ENCODE measurements around the gene ALPK3. TPM values are rescaled to one million over a fixed set of nuclear protein-coding genes. Genes with fewer than 3 reads are reported as not detected.

ALPK3 gene
- total and polyA plus RNA-seq, 10 of the 15 experiments (the other 5 are each of a cell fraction or from before 2014, with no cell fraction given): under 0.01 to 0.05 (median 0.02) TPM; not detected in 6

DNA sequence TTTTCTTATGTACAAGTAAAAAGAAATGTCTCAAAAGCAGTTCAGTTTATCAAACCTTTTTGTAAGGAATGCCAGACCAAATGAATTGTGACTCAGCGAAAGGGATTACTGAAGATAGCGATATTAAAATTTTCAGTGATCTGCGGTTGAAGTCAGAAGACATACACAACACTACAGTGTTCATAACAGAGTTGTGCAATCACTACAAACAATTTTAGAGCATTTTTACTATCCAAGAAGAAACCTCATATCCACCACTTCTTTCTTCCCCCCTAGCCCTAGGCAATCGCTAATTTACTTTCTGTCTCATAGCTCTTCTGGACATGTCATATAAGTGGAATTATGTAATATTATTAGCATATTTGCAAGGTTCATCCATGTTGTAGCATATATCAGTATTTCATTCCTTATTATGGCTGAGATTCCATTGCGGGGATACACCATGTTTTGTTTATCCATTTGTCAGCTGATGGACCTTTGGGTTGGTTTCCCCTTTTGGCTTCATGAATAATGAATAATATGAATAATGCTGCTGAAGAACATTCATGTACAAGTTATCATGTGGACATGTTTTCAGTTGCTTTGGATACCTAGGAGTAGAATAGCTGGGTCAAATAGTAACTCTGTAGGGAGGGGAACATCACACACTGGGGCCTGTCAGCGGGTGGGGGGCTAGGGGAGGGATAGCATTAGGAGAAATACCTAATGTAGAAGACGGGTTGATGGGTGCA lies 23.6 kb upstream of the ALPK3 start:
- H3K4me2 ChIP-seq (ENCODE audit: control insufficient read depth, insufficient read depth): no peak overlapping the region
- ChIA-PET RAD21 (ENCODE audit: unreplicated experiment) (no interaction called here), POLR2A (no interaction called here), CTCF (no interaction called here), SMC1A (ENCODE audit: uncharacterized antibody, unreplicated experiment) (interaction anchor here (0.9 kb wide), 1 partner anchor 121 kb away, joined by 3 read pairs; no protein-coding TSS in a partner anchor)
- WGBS (ENCODE audit: insufficient coverage, insufficient replicate concordance, low lambda C conversion rate, missing lambda C conversion rate): 84% methylated on average over 7 of the region's 7 CpGs
- no peak for DNase-seq (ENCODE audit: low read depth, low spot score)
- TF ChIP-seq CREB1 (IDR thresholded peaks at IDR 0.05; ENCODE audit: low read depth): no peak
- TF ChIP-seq HDGF (IDR thresholded peaks at IDR 0.05): no peak
- TF ChIP-seq CEBPB (IDR thresholded peaks at IDR 0.05; ENCODE audit: borderline replicate concordance in 1 of 2, low read depth in 2 of 2, low read length in 2 of 2): no peak
- TF ChIP-seq LARP7 (IDR thresholded peaks at IDR 0.05): no peak
- TF ChIP-seq RCOR1 (conservative IDR thresholded peaks at IDR 0.05; ENCODE audit: low read depth, low read length): no peak
- intact Hi-C loops (cut with micrococcal nuclease; ENCODE audit: unreplicated experiment) (no loop called here), in situ Hi-C loops (cut with MboI) (no loop called here)
- FAIRE-seq: peak; percentile 35
- no peaks in the 10 kb centered on the region; the same call in 1 of the 2 replicates for H4K20me1 ChIP-seq (ENCODE audit: control insufficient read depth, insufficient read depth)
- peaks cover 15 to 18% of the 10 kb centered on the region in 2 experiments for H3K36me3 ChIP-seq (ENCODE audit: control insufficient read depth in 2 of 2, insufficient read depth in 2 of 2, low read length in 1 of 2)
- H3K4me1 ChIP-seq (ENCODE audit: control insufficient read depth, insufficient read depth, low read length): peaks cover 4% of the 10 kb centered on the region
- H3K9me3 ChIP-seq (replicated peaks; ENCODE audit: control insufficient read depth, insufficient read depth, low read length): no peaks in the 10 kb centered on the region
- no peak overlapping the region for H2AFZ ChIP-seq (ENCODE audit: control insufficient read depth, low read depth, low read length)
- H3K27me3 ChIP-seq (replicated peaks in 1 of 2; ENCODE audit: control insufficient read depth in 2 of 2, insufficient read depth in 2 of 2, low read length in 1 of 2): no peaks in the 10 kb centered on the region
- H3K9ac ChIP-seq (ENCODE audit: control insufficient read depth, insufficient read depth, low read length): no peak overlapping the region
- ATAC-seq: no peak
- peaks cover 6% of the 10 kb centered on the region for H3K79me2 ChIP-seq (ENCODE audit: control insufficient read depth, insufficient read depth, low read length)
- no peak overlapping the region for H3K27ac ChIP-seq (ENCODE audit: control insufficient read depth, insufficient read depth)
- H3K4me3 ChIP-seq: no peak overlapping the region
- no TSS peak for BruUV-seq (replicated peaks)

DNA sequence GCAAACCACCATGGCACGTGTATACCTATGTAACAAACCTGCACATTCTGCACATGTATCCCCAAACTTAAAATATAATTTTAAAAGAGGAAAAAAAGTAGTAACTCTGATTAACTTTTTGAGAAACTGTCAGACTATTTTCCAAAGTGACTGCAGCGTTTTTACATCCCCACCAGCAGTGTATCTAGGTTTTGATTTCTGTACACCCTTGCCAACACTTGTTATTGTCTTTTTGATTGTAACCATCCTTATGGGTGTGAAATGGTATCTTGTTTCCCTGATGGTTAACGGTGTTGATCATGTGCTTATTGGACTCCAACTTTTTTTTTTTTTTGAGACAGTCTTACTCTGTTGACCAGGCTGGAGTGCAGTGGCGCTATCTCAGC lies 23.0 kb upstream of the ALPK3 start:
- H3K27me3 ChIP-seq (replicated peaks in 1 of 2; ENCODE audit: control insufficient read depth in 2 of 2, insufficient read depth in 2 of 2, low read length in 1 of 2): no peaks in the 10 kb centered on the region
- BruUV-seq (replicated peaks): no TSS peak
- H3K4me3 ChIP-seq: no peak overlapping the region
- ChIA-PET RAD21 (ENCODE audit: unreplicated experiment) (no interaction called here), POLR2A (no interaction called here), CTCF (no interaction called here), SMC1A (ENCODE audit: uncharacterized antibody, unreplicated experiment) (interaction anchor here (0.9 kb wide), 1 partner anchor 121 kb away, joined by 3 read pairs; no protein-coding TSS in a partner anchor)
- WGBS (ENCODE audit: insufficient coverage, insufficient replicate concordance, low lambda C conversion rate, missing lambda C conversion rate): 100% methylated on average over 4 of the region's 4 CpGs
- H3K79me2 ChIP-seq (ENCODE audit: control insufficient read depth, insufficient read depth, low read length): peaks cover 3% of the 10 kb centered on the region
- DNase-seq (ENCODE audit: low read depth, low spot score) (no peak), ATAC-seq (no peak), FAIRE-seq (no peak)
- peaks cover 21% of the 10 kb centered on the region in 2 experiments for H3K36me3 ChIP-seq (ENCODE audit: control insufficient read depth in 2 of 2, insufficient read depth in 2 of 2, low read length in 1 of 2)
- H3K9me3 ChIP-seq (replicated peaks; ENCODE audit: control insufficient read depth, insufficient read depth, low read length): no peaks in the 10 kb centered on the region
- H3K4me1 ChIP-seq (ENCODE audit: control insufficient read depth, insufficient read depth, low read length): peaks cover 4% of the 10 kb centered on the region
- H4K20me1 ChIP-seq (ENCODE audit: control insufficient read depth, insufficient read depth): no peaks in the 10 kb centered on the region; the same call in 1 of the 2 replicates
- no peak overlapping the region for H2AFZ ChIP-seq (ENCODE audit: control insufficient read depth, low read depth, low read length)
- no peak overlapping the region for H3K4me2 ChIP-seq (ENCODE audit: control insufficient read depth, insufficient read depth)
- in situ Hi-C loops (cut with MboI): no loop called here
- no peak overlapping the region for H3K27ac ChIP-seq (ENCODE audit: control insufficient read depth, insufficient read depth)
- intact Hi-C loops (cut with micrococcal nuclease; ENCODE audit: unreplicated experiment): no loop called here
- H3K9ac ChIP-seq (ENCODE audit: control insufficient read depth, insufficient read depth, low read length): no peak overlapping the region
- TF ChIP-seq, protein P1, sequence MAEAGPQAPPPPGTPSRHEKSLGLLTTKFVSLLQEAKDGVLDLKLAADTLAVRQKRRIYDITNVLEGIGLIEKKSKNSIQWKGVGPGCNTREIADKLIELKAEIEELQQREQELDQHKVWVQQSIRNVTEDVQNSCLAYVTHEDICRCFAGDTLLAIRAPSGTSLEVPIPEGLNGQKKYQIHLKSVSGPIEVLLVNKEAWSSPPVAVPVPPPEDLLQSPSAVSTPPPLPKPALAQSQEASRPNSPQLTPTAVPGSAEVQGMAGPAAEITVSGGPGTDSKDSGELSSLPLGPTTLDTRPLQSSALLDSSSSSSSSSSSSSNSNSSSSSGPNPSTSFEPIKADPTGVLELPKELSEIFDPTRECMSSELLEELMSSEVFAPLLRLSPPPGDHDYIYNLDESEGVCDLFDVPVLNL (IDR thresholded peaks at IDR 0.05; ENCODE audit: low read depth, low read length): no peak
- TF ChIP-seq, protein P2, sequence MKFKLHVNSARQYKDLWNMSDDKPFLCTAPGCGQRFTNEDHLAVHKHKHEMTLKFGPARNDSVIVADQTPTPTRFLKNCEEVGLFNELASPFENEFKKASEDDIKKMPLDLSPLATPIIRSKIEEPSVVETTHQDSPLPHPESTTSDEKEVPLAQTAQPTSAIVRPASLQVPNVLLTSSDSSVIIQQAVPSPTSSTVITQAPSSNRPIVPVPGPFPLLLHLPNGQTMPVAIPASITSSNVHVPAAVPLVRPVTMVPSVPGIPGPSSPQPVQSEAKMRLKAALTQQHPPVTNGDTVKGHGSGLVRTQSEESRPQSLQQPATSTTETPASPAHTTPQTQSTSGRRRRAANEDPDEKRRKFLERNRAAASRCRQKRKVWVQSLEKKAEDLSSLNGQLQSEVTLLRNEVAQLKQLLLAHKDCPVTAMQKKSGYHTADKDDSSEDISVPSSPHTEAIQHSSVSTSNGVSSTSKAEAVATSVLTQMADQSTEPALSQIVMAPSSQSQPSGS (IDR thresholded peaks at IDR 0.05; ENCODE audit: low read length): no peak
- TF ChIP-seq, protein P3, sequence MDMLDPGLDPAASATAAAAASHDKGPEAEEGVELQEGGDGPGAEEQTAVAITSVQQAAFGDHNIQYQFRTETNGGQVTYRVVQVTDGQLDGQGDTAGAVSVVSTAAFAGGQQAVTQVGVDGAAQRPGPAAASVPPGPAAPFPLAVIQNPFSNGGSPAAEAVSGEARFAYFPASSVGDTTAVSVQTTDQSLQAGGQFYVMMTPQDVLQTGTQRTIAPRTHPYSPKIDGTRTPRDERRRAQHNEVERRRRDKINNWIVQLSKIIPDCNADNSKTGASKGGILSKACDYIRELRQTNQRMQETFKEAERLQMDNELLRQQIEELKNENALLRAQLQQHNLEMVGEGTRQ (IDR thresholded peaks at IDR 0.05; ENCODE audit: borderline replicate concordance, low read depth, low read length): no peak
- TF ChIP-seq BMI1 (IDR thresholded peaks at IDR 0.05; ENCODE audit: borderline replicate concordance) (no peak), NR2F1 (conservative IDR thresholded peaks at IDR 0.05) (no peak), ETV6 (conservative IDR thresholded peaks at IDR 0.05 in 1 of 2, IDR thresholded peaks at IDR 0.05 in 1 of 2; ENCODE audit: borderline replicate concordance in 1 of 2, low read depth in 1 of 2) (no peak), YY1 (IDR thresholded peaks at IDR 0.05; ENCODE audit: low read depth, low read length) (no peak), MXI1 (IDR thresholded peaks at IDR 0.05; ENCODE audit: low read depth, low read length) (no peak)
- TF ChIP-seq, protein P4, sequence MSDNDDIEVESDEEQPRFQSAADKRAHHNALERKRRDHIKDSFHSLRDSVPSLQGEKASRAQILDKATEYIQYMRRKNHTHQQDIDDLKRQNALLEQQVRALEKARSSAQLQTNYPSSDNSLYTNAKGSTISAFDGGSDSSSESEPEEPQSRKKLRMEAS (IDR thresholded peaks at IDR 0.05; ENCODE audit: low read depth, low read length): no peak

Data from GM12878 (cell line).